IMR-90 (cell line): Measurements from ENCODE around the gene NOM1.

Experiments
- MAFK ChIP-seq: IDR thresholded peaks from 2 replicates; pipeline ENCODE4 v1.6.1; 2012; ENCODE audit warnings: low read depth, low read length, improper control_type of control experiment
- MXI1 ChIP-seq: IDR thresholded peaks from 2 replicates; pipeline ENCODE4 v1.6.1; 2012; ENCODE audit warnings: low read depth, mild to moderate bottlenecking, low read length, moderate library complexity, borderline replicate concordance
- NFE2L2 ChIP-seq: fragments of 150-350 bp; IDR thresholded peaks from 2 replicates; pipeline ENCODE4 v1.6.1; 2016; ENCODE audit warnings: low read depth, mild to moderate bottlenecking, low read length
- POLR2A ChIP-seq: IDR thresholded peaks from 2 replicates; pipeline ENCODE4 v1.6.1; 2012; ENCODE audit warnings: mild to moderate bottlenecking, low read depth, low read length
- RAD21 ChIP-seq: IDR thresholded peaks from 2 replicates; pipeline ENCODE4 v1.6.1; 2012; ENCODE audit warnings: low read length, improper control_type of control experiment
- RFX5 ChIP-seq: IDR thresholded peaks from 2 replicates; pipeline ENCODE4 v1.8.0; 2012; ENCODE audit warnings: low read depth, mild to moderate bottlenecking, low read length, moderate library complexity
- TF ChIP-seq, protein P1 (sequence below): conservative IDR thresholded peaks from 2 replicates; pipeline ENCODE4 v1.5.1; 2012; ENCODE audit warnings: mild to moderate bottlenecking, low read depth, low read length, improper control_type of control experiment
- TF ChIP-seq, protein P2 (sequence below): fragments of 150-350 bp; IDR thresholded peaks from 2 replicates; pipeline ENCODE4 v1.6.1; 2016; ENCODE audit warnings: low read depth, mild to moderate bottlenecking, low read length, moderate library complexity, borderline replicate concordance

DNA sequence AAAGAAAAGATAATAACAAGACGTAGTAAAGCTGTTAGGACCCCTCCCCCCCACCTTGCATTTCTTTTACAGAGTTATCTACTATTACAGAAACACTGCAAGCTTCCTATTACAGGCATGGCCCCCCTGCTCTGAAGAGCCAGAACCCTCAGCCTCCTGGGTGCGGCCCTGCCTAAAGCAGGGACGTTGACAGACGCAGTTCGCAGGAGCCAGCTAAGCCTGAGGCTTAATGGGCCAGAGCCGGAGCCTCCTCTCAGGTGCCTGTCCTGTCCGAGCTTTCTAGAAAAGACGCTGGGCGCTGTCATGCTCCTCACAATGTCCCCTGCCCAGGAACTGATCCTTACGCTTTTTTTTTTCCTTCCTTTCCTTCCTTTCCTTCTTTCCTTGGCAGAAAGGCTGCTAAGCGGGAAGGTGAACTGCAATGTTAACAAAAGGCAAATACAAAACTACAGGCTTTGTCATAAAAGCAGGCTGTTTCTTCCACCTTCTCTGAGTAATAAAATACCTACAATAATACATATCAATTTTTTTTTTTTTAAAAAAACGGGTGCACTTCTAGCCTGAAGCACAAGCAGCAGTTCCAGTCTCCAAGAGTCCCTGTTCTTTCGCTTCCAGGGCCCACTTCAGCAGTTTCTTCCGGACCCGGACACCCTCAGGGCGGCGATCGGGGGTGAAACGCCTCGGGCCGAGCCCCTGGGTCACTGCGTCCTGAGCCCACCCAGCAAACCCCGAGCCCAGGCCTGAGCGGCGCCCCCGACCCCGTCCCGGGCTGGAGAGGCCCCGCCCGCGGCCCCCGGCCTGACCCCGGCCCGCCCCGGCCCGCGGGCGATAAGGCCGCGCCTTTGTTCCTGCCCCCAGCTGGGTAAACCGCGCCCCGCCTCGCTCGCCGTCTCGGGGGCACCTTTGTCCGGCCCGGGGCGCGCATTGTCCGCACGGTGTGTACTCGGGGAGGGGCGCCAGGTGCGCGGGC is 49.8 kb downstream of the NOM1 start:
- TF ChIP-seq POLR2A (no peak), MAFK (no peak), RAD21 (no peak), MXI1 (no peak), RFX5 (no peak), NFE2L2 (no peak)
- TF ChIP-seq, protein P1, sequence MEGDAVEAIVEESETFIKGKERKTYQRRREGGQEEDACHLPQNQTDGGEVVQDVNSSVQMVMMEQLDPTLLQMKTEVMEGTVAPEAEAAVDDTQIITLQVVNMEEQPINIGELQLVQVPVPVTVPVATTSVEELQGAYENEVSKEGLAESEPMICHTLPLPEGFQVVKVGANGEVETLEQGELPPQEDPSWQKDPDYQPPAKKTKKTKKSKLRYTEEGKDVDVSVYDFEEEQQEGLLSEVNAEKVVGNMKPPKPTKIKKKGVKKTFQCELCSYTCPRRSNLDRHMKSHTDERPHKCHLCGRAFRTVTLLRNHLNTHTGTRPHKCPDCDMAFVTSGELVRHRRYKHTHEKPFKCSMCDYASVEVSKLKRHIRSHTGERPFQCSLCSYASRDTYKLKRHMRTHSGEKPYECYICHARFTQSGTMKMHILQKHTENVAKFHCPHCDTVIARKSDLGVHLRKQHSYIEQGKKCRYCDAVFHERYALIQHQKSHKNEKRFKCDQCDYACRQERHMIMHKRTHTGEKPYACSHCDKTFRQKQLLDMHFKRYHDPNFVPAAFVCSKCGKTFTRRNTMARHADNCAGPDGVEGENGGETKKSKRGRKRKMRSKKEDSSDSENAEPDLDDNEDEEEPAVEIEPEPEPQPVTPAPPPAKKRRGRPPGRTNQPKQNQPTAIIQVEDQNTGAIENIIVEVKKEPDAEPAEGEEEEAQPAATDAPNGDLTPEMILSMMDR = no peak
- TF ChIP-seq, protein P2, sequence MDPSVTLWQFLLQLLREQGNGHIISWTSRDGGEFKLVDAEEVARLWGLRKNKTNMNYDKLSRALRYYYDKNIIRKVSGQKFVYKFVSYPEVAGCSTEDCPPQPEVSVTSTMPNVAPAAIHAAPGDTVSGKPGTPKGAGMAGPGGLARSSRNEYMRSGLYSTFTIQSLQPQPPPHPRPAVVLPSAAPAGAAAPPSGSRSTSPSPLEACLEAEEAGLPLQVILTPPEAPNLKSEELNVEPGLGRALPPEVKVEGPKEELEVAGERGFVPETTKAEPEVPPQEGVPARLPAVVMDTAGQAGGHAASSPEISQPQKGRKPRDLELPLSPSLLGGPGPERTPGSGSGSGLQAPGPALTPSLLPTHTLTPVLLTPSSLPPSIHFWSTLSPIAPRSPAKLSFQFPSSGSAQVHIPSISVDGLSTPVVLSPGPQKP = no peak
